Nephron progenitor cell (in vitro differentiated cells): ENCODE results near the gene PKP3.
"Not testable (repeated sequence)": the region's sequence is repeated elsewhere in the genome, so short reads cannot be mapped to it uniquely, and the experiment has no call there.

Experiments used
- DNase-seq: peaks from one replicate; pipeline ENCODE4 v3.0.0; 2021
- H3K27ac Mint-ChIP-seq: 2 replicates; pipeline ENCODE4 v1.8.0; 2021; ENCODE audit warnings: mild to moderate bottlenecking, moderate library complexity, mixed read lengths
- H3K27me3 Mint-ChIP-seq: 2 replicates; pipeline ENCODE4 v1.8.0; 2021; ENCODE audit warnings: mild to moderate bottlenecking, low read depth, mixed read lengths; ENCODE audit not compliant: poor library complexity
- H3K36me3 Mint-ChIP-seq: 2 replicates; pipeline ENCODE4 v1.8.0; 2021; ENCODE audit warnings: low read depth, mixed read lengths
- H3K4me1 Mint-ChIP-seq: 2 replicates; pipeline ENCODE4 v1.8.0; 2021; ENCODE audit warnings: mixed read lengths
- H3K4me3 Mint-ChIP-seq: 2 replicates; pipeline ENCODE4 v1.8.0; 2021; ENCODE audit warnings: mild to moderate bottlenecking, moderate library complexity, mixed read lengths
- H3K9me3 Mint-ChIP-seq: 2 replicates; pipeline ENCODE4 v1.8.0; 2021; ENCODE audit warnings: mild to moderate bottlenecking, moderate library complexity, mixed read lengths
- TF ChIP-seq, protein P1 (sequence below): fragments of 200-600 bp; sonication (generic); IDR thresholded peaks from 2 replicates; pipeline ENCODE4 v1.5.0; 2021; ENCODE audit warnings: antibody characterized with exemption

The PKP3 gene

DNA sequence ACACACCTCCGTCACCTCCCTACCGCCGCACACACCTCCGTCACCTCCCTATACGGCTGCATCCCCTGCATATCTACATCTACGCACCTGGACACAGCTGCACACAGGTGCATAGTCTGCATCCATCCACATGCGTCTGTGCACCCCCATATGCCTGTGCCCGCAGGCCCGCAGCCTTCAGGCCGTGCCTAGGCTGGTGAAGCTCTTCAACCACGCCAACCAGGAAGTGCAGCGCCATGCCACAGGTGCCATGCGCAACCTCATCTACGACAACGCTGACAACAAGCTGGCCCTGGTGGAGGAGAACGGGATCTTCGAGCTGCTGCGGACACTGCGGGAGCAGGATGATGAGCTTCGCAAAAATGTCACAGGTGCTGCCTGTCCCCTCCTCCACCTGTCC, 4.8 kb downstream of the PKP3 start:
- DNase-seq = no peak
- H3K27ac Mint-ChIP-seq = no peak overlapping the region
- TF ChIP-seq, protein P1, sequence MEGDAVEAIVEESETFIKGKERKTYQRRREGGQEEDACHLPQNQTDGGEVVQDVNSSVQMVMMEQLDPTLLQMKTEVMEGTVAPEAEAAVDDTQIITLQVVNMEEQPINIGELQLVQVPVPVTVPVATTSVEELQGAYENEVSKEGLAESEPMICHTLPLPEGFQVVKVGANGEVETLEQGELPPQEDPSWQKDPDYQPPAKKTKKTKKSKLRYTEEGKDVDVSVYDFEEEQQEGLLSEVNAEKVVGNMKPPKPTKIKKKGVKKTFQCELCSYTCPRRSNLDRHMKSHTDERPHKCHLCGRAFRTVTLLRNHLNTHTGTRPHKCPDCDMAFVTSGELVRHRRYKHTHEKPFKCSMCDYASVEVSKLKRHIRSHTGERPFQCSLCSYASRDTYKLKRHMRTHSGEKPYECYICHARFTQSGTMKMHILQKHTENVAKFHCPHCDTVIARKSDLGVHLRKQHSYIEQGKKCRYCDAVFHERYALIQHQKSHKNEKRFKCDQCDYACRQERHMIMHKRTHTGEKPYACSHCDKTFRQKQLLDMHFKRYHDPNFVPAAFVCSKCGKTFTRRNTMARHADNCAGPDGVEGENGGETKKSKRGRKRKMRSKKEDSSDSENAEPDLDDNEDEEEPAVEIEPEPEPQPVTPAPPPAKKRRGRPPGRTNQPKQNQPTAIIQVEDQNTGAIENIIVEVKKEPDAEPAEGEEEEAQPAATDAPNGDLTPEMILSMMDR = no peak

DNA sequence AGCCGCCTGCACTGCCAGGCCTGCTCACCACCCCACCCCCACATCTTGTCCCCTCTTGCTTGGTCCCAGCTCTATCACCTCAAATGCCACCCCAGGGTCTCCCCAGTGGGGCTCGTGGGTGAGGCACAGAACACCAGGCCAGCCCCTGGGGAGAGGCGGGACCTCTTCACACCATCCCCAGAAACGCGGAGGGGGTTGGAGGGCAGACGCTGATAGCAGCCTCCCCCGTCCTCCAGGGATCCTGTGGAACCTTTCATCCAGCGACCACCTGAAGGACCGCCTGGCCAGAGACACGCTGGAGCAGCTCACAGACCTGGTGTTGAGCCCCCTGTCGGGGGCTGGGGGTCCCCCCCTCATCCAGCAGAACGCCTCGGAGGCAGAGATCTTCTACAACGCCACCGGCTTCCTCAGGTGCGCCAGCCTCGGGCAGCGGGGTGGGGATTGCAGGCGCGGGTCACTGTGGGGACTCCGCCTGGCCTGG, 5.8 kb downstream of the PKP3 start:
- no peak overlapping the region for H3K4me3 Mint-ChIP-seq
- peaks cover 11% of the 10 kb centered on the region for H3K27me3 Mint-ChIP-seq
- no peaks in the 10 kb centered on the region for H3K36me3 Mint-ChIP-seq
- H3K9me3 Mint-ChIP-seq = peaks cover 13% of the 10 kb centered on the region
- no peaks in the 10 kb centered on the region for H3K4me1 Mint-ChIP-seq
- H3K27ac Mint-ChIP-seq = no peak overlapping the region
- TF ChIP-seq, protein P1 = no peak
- no peak for DNase-seq

More for the DNA sequence above, 4.8 kb downstream of the PKP3 start:
- Mint-ChIP-seq H3K4me1 (no peaks in the 10 kb centered on the region), H3K4me3 (no peak overlapping the region), H3K36me3 (no peaks in the 10 kb centered on the region), H3K27me3 (peaks cover 11% of the 10 kb centered on the region), H3K9me3 (peaks cover 13% of the 10 kb centered on the region)

DNA sequence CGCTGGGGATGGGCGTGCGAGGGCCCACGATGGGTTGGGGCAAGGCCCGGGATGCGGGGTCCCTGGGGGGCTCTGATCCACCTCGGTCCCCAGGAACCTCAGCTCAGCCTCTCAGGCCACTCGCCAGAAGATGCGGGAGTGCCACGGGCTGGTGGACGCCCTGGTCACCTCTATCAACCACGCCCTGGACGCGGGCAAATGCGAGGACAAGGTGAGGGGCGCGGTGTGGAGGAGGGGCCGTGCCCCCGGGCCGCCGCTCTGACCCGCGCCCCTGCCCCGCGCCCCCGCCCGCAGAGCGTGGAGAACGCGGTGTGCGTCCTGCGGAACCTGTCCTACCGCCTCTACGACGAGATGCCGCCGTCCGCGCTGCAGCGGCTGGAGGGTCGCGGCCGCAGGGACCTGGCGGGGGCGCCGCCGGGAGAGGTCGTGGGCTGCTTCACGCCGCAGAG, 6.3 kb downstream of the PKP3 start:
- H3K4me1 Mint-ChIP-seq = peaks cover 2% of the 10 kb centered on the region
- H3K36me3 Mint-ChIP-seq = no peaks in the 10 kb centered on the region
- no peak for DNase-seq
- H3K27ac Mint-ChIP-seq = no peak overlapping the region
- H3K4me3 Mint-ChIP-seq = no peak overlapping the region
- H3K27me3 Mint-ChIP-seq = peaks cover 11% of the 10 kb centered on the region
- TF ChIP-seq, protein P1 = no peak
- peaks cover 13% of the 10 kb centered on the region for H3K9me3 Mint-ChIP-seq

DNA sequence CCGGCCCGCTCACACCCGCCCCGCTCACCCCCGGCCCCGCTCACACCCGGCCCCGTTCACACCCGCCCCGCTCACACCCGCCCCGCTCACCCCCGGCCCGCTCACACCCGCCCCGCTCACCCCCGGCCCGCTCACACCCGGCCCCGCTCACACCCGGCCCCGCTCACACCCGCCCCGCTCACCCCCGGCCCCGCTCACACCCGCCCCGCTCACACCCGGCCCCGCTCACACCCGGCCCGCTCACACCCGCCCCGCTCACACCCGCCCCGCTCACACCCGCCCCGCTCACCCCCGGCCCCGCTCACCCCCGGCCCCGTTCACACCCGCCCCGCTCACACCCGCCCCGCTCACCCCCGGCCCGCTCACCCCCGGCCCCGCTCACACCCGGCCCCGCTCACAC, 7.2 kb downstream of the PKP3 start:
- H3K9me3 Mint-ChIP-seq = peaks cover 13% of the 10 kb centered on the region

DNA sequence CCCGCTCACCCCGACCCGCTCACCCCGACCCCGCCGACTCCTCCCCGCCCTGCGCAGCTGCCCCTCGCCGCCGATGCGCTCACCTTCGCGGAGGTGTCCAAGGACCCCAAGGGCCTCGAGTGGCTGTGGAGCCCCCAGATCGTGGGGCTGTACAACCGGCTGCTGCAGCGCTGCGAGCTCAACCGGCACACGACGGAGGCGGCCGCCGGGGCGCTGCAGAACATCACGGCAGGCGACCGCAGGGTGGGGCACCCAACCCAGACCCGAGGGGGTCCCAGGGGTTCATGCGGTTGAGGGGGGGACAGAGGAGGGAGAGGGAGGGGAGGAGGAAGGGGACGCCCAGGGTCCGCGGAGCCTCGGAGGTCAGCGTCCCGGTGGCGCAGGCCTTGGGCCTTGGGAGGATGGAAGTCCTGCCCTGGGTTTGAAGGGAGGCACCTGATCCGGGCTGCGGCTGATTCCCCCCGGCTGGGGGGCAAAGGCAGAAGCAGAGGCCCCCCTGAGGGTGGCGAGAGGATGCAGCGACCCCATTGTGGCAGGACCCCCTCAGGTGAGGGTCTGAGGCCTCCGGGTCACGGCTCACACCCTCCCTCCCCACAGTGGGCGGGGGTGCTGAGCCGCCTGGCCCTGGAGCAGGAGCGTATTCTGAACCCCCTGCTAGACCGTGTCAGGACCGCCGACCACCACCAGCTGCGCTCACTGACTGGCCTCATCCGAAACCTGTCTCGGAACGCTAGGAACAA, 9.2 kb downstream of the PKP3 start:
- Mint-ChIP-seq H3K36me3 (no peaks in the 10 kb centered on the region), H3K4me3 (no peak overlapping the region), H3K4me1 (peaks cover 7% of the 10 kb centered on the region), H3K9me3 (peaks cover 13% of the 10 kb centered on the region), H3K27me3 (peaks cover 14% of the 10 kb centered on the region), H3K27ac (no peak overlapping the region)
- DNase-seq = peak; percentile 2
- TF ChIP-seq, protein P1 = no peak

More for the DNA sequence above, 7.2 kb downstream of the PKP3 start:
- not testable (repeated sequence) for H3K27ac Mint-ChIP-seq, H3K4me3 Mint-ChIP-seq, DNase-seq, H3K4me1 Mint-ChIP-seq, H3K36me3 Mint-ChIP-seq
- peaks cover 11% of the 10 kb centered on the region for H3K27me3 Mint-ChIP-seq

DNA sequence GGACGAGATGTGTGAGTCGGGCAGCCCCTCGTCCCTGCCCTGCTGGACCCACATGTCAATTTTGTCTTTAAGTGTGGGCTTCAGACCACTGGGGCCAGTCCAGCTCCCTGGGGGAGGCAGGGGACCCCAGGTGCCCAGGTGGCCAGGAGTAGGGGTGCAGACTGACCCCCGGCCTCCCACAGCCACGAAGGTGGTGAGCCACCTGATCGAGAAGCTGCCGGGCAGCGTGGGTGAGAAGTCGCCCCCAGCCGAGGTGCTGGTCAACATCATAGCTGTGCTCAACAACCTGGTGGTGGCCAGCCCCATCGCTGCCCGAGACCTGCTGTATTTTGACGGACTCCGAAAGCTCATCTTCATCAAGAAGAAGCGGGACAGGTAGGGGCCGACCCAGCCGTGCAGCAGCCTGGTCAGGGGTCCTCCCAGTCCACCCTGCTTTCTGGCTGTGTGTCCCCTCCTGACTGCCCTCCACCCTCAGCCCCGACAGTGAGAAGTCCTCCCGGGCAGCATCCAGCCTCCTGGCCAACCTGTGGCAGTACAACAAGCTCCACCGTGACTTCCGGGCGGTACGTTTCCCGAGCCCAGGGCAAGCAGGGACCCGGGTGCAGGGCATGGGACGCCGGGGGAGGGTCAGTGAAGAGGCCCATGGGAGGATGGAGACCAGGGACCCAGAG, 9.9 kb downstream of the PKP3 start:
- H3K9me3 Mint-ChIP-seq = peaks cover 9% of the 10 kb centered on the region
- no peak overlapping the region for H3K4me3 Mint-ChIP-seq
- H3K36me3 Mint-ChIP-seq = no peaks in the 10 kb centered on the region
- H3K27ac Mint-ChIP-seq = no peak overlapping the region
- peaks cover 7% of the 10 kb centered on the region for H3K4me1 Mint-ChIP-seq
- TF ChIP-seq, protein P1 = no peak
- peak; percentile 1 for DNase-seq
- H3K27me3 Mint-ChIP-seq = peaks cover 15% of the 10 kb centered on the region
